ENCODE measurements around the gene PALLD.

The PALLD gene

GRCh38 chr4:168472920-168473319, 23.9 kb upstream of the PALLD start:
- TF ChIP-seq CTCF (conservative IDR thresholded peaks at IDR 0.05): no peak
- no peak overlapping the region for H3K27ac ChIP-seq

- H3K27ac ChIP-seq: no peak overlapping the region
- no peak for TF ChIP-seq CTCF (conservative IDR thresholded peaks at IDR 0.05)
Observed at GRCh38 chr4:168474660-168475320, 22.1 kb upstream of the PALLD start.

- no peak for TF ChIP-seq CTCF (conservative IDR thresholded peaks at IDR 0.05)
- no peak overlapping the region for H3K27ac ChIP-seq
Observed at GRCh38 chr4:168475745-168476144, 21.1 kb upstream of the PALLD start.

GRCh38 chr4:168478868-168479267, 18.0 kb upstream of the PALLD start:
- no peak overlapping the region for H3K27ac ChIP-seq
- TF ChIP-seq CTCF (conservative IDR thresholded peaks at IDR 0.05): no peak

GRCh38 chr4:168480931-168481611, 15.8 kb upstream of the PALLD start:
- no peak for TF ChIP-seq CTCF (conservative IDR thresholded peaks at IDR 0.05)

GRCh38 chr4:168483811-168484210, 13.0 kb upstream of the PALLD start:
- TF ChIP-seq CTCF (conservative IDR thresholded peaks at IDR 0.05): no peak
- no peak overlapping the region for H3K27ac ChIP-seq

More at GRCh38 chr4:168480931-168481611, 15.8 kb upstream of the PALLD start:
- H3K27ac ChIP-seq: peak overlapping the region; percentile 87

GRCh38 chr4:168484626-168485025, 12.2 kb upstream of the PALLD start:
- H3K27ac ChIP-seq: no peak overlapping the region
- no peak for TF ChIP-seq CTCF (conservative IDR thresholded peaks at IDR 0.05)
